HepG2 (cell line): ENCODE data around the gene REPIN1. TPM values are rescaled to one million over a fixed set of nuclear protein-coding genes. Genes with fewer than 3 reads are reported as not detected.

Experiments used
- ATAC-seq: fragments of 200-7000 bp; cut with Tn5 transposase; 3 replicates; pipeline ENCODE4 v1.9.1; 2020; ENCODE audit warnings: mild to moderate bottlenecking, moderate library complexity
- BruUV-seq: library from RNA; stranded (reverse); fragments of 400-500 nt; replicated peaks from 2 replicates; lab custom pipeline; 2021; lab: Mats Ljungman, UMichigan
- CTCF ChIA-PET: fragments of 300-600 bp; formaldehyde crosslinking; extraction: SDS; loops from one replicate; lab custom pipeline; 2021; ENCODE audit warnings: low total read pairs, inconsistent platforms, low intra/inter-chr PET ratio; lab: Yijun Ruan, JAX
- POLR2A ChIA-PET: fragments of 350-600 bp; sonication (Branson Sonifier 250); formaldehyde crosslinking; loops from one replicate; lab custom pipeline; 2020; ENCODE audit warnings: antibody characterized with exemption, inconsistent platforms; lab: Yijun Ruan, JAX
- DNase-seq: peaks from one replicate; pipeline ENCODE4 v3.0.0-alpha.2; 2015; ENCODE audit warnings: low spot score
- FAIRE-seq: peaks from 3 replicates; lab custom pipeline; 2011; peaks lifted over from hg19 to GRCh38; lab: Jason Lieb, UNC
- H2AFZ ChIP-seq: one replicate; pipeline ENCODE4 v1.6.1; 2011; ENCODE audit warnings: low read length, inconsistent platforms
- H3K27ac ChIP-seq: fragments of 300-600 bp; 3 replicates; pipeline ENCODE4 v1.8.0; 2011; ENCODE audit warnings: mixed run types, mild to moderate bottlenecking, mixed read lengths, low read length, inconsistent platforms; ENCODE audit not compliant: insufficient read depth; ENCODE audit errors: extremely low read length
- H3K27me3 ChIP-seq, 2 experiments: fragments of 200-600 bp in 1 of 2; 2 replicates in 1 of 2; 3 replicates in 1 of 2; pipeline versions ENCODE4 v1.6.0 to v1.8.0; 2011; ENCODE audit warnings: low read length in 2 of 2, mild to moderate bottlenecking in 2 of 2, moderate library complexity in 2 of 2, inconsistent platforms in 1 of 2; ENCODE audit not compliant: insufficient read depth in 2 of 2, control insufficient read depth in 1 of 2
- H3K36me3 ChIP-seq, 2 experiments: fragments of 200-600 bp in 1 of 2; replicated peaks in 1 of 2; 2 replicates in 1 of 2; 3 replicates in 1 of 2; pipeline versions ENCODE4 v1.5.1 to v1.8.0; 2011; ENCODE audit warnings: low read length in 2 of 2, inconsistent platforms in 1 of 2; ENCODE audit not compliant: insufficient read depth in 2 of 2, control insufficient read depth in 1 of 2
- H3K4me1 ChIP-seq: 2 replicates; pipeline ENCODE4 v1.5.1; 2012; ENCODE audit warnings: low read length, inconsistent platforms; ENCODE audit not compliant: insufficient read depth
- H3K4me2 ChIP-seq: 2 replicates; pipeline ENCODE4 v1.6.0; 2011; ENCODE audit warnings: low read depth, low read length, inconsistent platforms
- H3K4me3 ChIP-seq, 3 experiments: fragments of 200-600 bp in 1 of 3; sonication (generic), shearing (Covaris generic) in 1 of 3; replicated peaks in 1 of 3; 2 replicates each; pipeline ENCODE4 v1.5.1; 2011 to 2016; ENCODE audit warnings: low read length in 3 of 3, inconsistent platforms in 2 of 3, low read depth in 2 of 3, mild to moderate bottlenecking in 2 of 3, control low read depth in 1 of 3, mixed read lengths in 1 of 3; ENCODE audit not compliant: insufficient read depth in 1 of 3
- H3K79me2 ChIP-seq: one replicate; pipeline ENCODE4 v1.6.1; 2011; ENCODE audit warnings: low read length, inconsistent platforms; ENCODE audit not compliant: insufficient read depth
- H3K9ac ChIP-seq: 2 replicates; pipeline ENCODE4 v1.6.0; 2011; ENCODE audit warnings: mild to moderate bottlenecking, low read depth, low read length, inconsistent platforms; ENCODE audit not compliant: insufficient read depth
- H3K9me3 ChIP-seq: 2 replicates; pipeline ENCODE4 v1.5.1; 2012; ENCODE audit warnings: mild to moderate bottlenecking, low read length
- H4K20me1 ChIP-seq: 2 replicates; pipeline ENCODE4 v1.6.0; 2011; ENCODE audit warnings: inconsistent platforms, mild to moderate bottlenecking, low read length, moderate library complexity; ENCODE audit not compliant: insufficient read depth
- ATF1 ChIP-seq: IDR thresholded peaks from 2 replicates; pipeline ENCODE4 v1.6.1; 2016; ENCODE audit warnings: mild to moderate bottlenecking, control low read depth
- TAF1 ChIP-seq: sonication (generic); formaldehyde crosslinking; IDR thresholded peaks from 2 replicates; pipeline ENCODE4 v1.4.0; 2020; ENCODE audit warnings: missing genetic modification reagents
- TBL1XR1 ChIP-seq: fragments of 150-350 bp; IDR thresholded peaks from 2 replicates; pipeline ENCODE4 v1.6.1; 2014; ENCODE audit warnings: borderline replicate concordance, low read length; ENCODE audit not compliant: partially characterized antibody
- TBX2 ChIP-seq: sonication (generic); formaldehyde crosslinking; IDR thresholded peaks from 2 replicates; pipeline ENCODE4 v1.5.0; 2020; ENCODE audit warnings: missing genetic modification reagents, mild to moderate bottlenecking, borderline replicate concordance
- ZKSCAN5 ChIP-seq: sonication (generic); formaldehyde crosslinking; IDR thresholded peaks from 2 replicates; pipeline ENCODE4 v1.5.1; 2020; ENCODE audit warnings: mild to moderate bottlenecking, missing genetic modification reagents
- ZNF251 ChIP-seq: sonication (generic); formaldehyde crosslinking; IDR thresholded peaks from 2 replicates; pipeline ENCODE4 v1.9.0; 2021; ENCODE audit warnings: mild to moderate bottlenecking, missing genetic modification reagents
- ZNF326 ChIP-seq: sonication (generic); formaldehyde crosslinking; IDR thresholded peaks from 2 replicates; pipeline ENCODE4 v1.4.0; 2020; ENCODE audit warnings: missing genetic modification reagents, borderline replicate concordance
- ZNF33B ChIP-seq: sonication (generic); formaldehyde crosslinking; IDR thresholded peaks from 2 replicates; pipeline ENCODE4 v1.5.1; 2020; ENCODE audit warnings: mild to moderate bottlenecking, missing genetic modification reagents
- ZNF552 ChIP-seq: sonication (generic); formaldehyde crosslinking; IDR thresholded peaks from 2 replicates; pipeline ENCODE4 v1.9.0; 2022; ENCODE audit warnings: missing genetic modification reagents, mild to moderate bottlenecking, borderline replicate concordance
- ZNF607 ChIP-seq: sonication (generic); formaldehyde crosslinking; IDR thresholded peaks from 2 replicates; pipeline ENCODE4 v1.5.1; 2020; ENCODE audit warnings: missing genetic modification reagents, mild to moderate bottlenecking, borderline replicate concordance
- WGBS: methylation state at CpG from one replicate; pipeline ENCODE4 v1.1.6; 2017; ENCODE audit warnings: low lambda C conversion rate; 5-methylcytosine and 5-hydroxymethylcytosine counted together
- in situ Hi-C: cut with HindIII; loops from 2 replicates; pipeline ENCODE4 v1.10.0; 2017; ENCODE audit warnings: low pct_unique_long_range_greater_than_20kb; ENCODE audit not compliant: extremely low pct_ligation_motif_present
- intact Hi-C: fragments of 100-400 bp; cut with micrococcal nuclease; formaldehyde crosslinking; loops from one replicate; pipeline ENCODE4 v1.10.0; 2022; ENCODE audit not compliant: unreplicated experiment
- polyA plus RNA-seq, 8 experiments: library from polyadenylated mRNA; depleted of rRNA in 3 of 8; stranded (reverse) in 7 of 8; unstranded in 1 of 8; fragments of >200 nt; fragmentation: Illumina TruSeq in 4 of 8; extraction: Trizol in 4 of 8; gene quantifications; 2 replicates each; pipeline versions ENCODE4 v1.2.1 to v1.2.3, GENCODE V29; 2011 to 2016; ENCODE audit warnings: low read depth in 4 of 8, missing spikeins in 1 of 8, mixed read lengths in 1 of 8; ENCODE audit not compliant: insufficient read depth in 1 of 8
- total RNA-seq, 5 experiments: library from RNA; depleted of rRNA; stranded (reverse); fragments of >200 nt; fragmentation: Illumina TruSeq; extraction: Trizol; gene quantifications; 2 replicates each; pipeline ENCODE4 v1.2.3, GENCODE V29; 2016; ENCODE audit warnings: low read depth in 1 of 5
- TF ChIP-seq, protein P1 (sequence below): sonication (generic); formaldehyde crosslinking; IDR thresholded peaks from 2 replicates; pipeline ENCODE4 v1.5.0; 2020; ENCODE audit warnings: mild to moderate bottlenecking, missing genetic modification reagents, borderline replicate concordance
- TF ChIP-seq, protein P2 (sequence below): sonication (generic); formaldehyde crosslinking; IDR thresholded peaks from 2 replicates; pipeline ENCODE4 v1.8.0; 2022; ENCODE audit warnings: missing genetic modification reagents, mild to moderate bottlenecking, moderate library complexity, borderline replicate concordance
- TF ChIP-seq, protein P3 (sequence below): sonication (generic); formaldehyde crosslinking; IDR thresholded peaks from 2 replicates; pipeline ENCODE4 v1.4.0; 2020; ENCODE audit warnings: missing genetic modification reagents

Gene REPIN1
- total and polyA plus RNA-seq, 2 of the 13 experiments (the other 11 are each of a cell fraction or from before 2014, with no cell fraction given), result 69.9 to 108 TPM

DNA sequence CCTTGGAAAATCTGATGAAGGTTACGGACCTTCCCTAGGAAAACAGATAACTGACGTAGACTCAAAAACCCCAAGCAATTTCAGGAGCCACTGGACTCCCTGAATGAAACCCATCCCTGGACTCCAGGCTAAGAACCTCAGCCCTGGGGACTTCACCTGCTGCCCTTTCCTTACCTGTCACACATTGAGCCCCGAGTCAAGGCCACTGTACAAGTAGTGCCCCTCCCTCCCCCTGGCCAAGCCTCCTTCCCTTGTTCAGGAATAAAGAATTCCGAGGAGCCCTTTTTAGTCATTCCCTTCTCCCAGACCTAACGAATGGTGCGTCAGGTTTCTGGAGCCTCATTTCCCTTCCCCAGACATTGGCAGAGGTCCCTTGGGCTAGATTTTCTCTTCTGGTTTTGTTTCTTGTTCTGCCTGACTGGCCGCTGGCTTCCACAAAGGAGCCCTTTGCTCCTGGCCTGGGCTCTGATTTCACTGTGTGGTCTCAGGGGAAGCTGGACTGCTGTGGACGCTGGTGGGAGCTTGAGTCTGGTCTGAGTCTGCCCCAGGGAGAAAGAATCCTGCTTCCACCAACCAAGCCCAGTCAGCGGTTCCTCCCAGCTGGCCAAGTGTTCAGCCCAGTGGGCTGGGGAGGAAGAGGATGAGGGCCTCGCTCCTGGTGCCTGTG lies 42.2 kb downstream of the REPIN1 start:
- ChIA-PET POLR2A (interaction anchor here (1.4 kb wide), 1 partner anchor 40 kb away, joined by 3 read pairs; no protein-coding TSS in a partner anchor), CTCF (no interaction called here)
- H3K9me3 ChIP-seq, result no peaks in the 10 kb centered on the region
- H3K4me3 ChIP-seq, result no peak overlapping the region
- H3K79me2 ChIP-seq, result no peaks in the 10 kb centered on the region
- H3K27ac ChIP-seq, result no peak overlapping the region
- WGBS, result 85% methylated on average over 8 of the region's 10 CpGs
- intact Hi-C loops, result no loop called here
- no TSS peak for BruUV-seq
- H3K4me1 ChIP-seq, result peaks cover 51% of the 10 kb centered on the region
- H3K36me3 ChIP-seq, result no peaks in the 10 kb centered on the region
- H4K20me1 ChIP-seq, result no peaks in the 10 kb centered on the region
- FAIRE-seq, result no peak
- no peak for ATAC-seq
- H2AFZ ChIP-seq, result no peak overlapping the region
- no peak for DNase-seq
- H3K27me3 ChIP-seq, result no peaks in the 10 kb centered on the region
- no peak overlapping the region for H3K9ac ChIP-seq
- in situ Hi-C loops, result no loop called here
- no peak overlapping the region for H3K4me2 ChIP-seq
- TF ChIP-seq TAF1 (CRISPR knock-in tag) (no peak), TBX2 (no peak), ZKSCAN5 (CRISPR knock-in tag) (no peak), ATF1 (CRISPR knock-in tag) (no peak), ZNF33B (no peak), ZNF607 (CRISPR knock-in tag) (no peak), ZNF552 (no peak), ZNF251 (CRISPR knock-in tag) (no peak), TBL1XR1 (no peak), ZNF326 (no peak)
- TF ChIP-seq, protein P1, sequence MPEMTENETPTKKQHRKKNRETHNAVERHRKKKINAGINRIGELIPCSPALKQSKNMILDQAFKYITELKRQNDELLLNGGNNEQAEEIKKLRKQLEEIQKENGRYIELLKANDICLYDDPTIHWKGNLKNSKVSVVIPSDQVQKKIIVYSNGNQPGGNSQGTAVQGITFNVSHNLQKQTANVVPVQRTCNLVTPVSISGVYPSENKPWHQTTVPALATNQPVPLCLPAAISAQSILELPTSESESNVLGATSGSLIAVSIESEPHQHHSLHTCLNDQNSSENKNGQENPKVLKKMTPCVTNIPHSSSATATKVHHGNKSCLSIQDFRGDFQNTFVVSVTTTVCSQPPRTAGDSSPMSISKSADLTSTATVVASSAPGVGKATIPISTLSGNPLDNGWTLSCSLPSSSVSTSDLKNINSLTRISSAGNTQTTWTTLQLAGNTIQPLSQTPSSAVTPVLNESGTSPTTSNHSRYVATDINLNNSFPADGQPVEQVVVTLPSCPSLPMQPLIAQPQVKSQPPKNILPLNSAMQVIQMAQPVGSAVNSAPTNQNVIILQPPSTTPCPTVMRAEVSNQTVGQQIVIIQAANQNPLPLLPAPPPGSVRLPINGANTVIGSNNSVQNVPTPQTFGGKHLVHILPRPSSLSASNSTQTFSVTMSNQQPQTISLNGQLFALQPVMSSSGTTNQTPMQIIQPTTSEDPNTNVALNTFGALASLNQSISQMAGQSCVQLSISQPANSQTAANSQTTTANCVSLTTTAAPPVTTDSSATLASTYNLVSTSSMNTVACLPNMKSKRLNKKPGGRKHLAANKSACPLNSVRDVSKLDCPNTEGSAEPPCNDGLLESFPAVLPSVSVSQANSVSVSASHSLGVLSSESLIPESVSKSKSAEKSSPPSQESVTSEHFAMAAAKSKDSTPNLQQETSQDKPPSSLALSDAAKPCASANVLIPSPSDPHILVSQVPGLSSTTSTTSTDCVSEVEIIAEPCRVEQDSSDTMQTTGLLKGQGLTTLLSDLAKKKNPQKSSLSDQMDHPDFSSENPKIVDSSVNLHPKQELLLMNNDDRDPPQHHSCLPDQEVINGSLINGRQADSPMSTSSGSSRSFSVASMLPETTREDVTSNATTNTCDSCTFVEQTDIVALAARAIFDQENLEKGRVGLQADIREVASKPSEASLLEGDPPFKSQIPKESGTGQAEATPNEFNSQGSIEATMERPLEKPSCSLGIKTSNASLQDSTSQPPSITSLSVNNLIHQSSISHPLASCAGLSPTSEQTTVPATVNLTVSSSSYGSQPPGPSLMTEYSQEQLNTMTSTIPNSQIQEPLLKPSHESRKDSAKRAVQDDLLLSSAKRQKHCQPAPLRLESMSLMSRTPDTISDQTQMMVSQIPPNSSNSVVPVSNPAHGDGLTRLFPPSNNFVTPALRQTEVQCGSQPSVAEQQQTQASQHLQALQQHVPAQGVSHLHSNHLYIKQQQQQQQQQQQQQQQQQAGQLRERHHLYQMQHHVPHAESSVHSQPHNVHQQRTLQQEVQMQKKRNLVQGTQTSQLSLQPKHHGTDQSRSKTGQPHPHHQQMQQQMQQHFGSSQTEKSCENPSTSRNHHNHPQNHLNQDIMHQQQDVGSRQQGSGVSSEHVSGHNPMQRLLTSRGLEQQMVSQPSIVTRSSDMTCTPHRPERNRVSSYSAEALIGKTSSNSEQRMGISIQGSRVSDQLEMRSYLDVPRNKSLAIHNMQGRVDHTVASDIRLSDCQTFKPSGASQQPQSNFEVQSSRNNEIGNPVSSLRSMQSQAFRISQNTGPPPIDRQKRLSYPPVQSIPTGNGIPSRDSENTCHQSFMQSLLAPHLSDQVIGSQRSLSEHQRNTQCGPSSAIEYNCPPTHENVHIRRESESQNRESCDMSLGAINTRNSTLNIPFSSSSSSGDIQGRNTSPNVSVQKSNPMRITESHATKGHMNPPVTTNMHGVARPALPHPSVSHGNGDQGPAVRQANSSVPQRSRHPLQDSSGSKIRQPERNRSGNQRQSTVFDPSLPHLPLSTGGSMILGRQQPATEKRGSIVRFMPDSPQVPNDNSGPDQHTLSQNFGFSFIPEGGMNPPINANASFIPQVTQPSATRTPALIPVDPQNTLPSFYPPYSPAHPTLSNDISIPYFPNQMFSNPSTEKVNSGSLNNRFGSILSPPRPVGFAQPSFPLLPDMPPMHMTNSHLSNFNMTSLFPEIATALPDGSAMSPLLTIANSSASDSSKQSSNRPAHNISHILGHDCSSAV (CRISPR knock-in tag), result no peak
- TF ChIP-seq, protein P2, sequence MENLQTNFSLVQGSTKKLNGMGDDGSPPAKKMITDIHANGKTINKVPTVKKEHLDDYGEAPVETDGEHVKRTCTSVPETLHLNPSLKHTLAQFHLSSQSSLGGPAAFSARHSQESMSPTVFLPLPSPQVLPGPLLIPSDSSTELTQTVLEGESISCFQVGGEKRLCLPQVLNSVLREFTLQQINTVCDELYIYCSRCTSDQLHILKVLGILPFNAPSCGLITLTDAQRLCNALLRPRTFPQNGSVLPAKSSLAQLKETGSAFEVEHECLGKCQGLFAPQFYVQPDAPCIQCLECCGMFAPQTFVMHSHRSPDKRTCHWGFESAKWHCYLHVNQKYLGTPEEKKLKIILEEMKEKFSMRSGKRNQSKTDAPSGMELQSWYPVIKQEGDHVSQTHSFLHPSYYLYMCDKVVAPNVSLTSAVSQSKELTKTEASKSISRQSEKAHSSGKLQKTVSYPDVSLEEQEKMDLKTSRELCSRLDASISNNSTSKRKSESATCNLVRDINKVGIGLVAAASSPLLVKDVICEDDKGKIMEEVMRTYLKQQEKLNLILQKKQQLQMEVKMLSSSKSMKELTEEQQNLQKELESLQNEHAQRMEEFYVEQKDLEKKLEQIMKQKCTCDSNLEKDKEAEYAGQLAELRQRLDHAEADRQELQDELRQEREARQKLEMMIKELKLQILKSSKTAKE (CRISPR knock-in tag), result no peak
- TF ChIP-seq, protein P3, sequence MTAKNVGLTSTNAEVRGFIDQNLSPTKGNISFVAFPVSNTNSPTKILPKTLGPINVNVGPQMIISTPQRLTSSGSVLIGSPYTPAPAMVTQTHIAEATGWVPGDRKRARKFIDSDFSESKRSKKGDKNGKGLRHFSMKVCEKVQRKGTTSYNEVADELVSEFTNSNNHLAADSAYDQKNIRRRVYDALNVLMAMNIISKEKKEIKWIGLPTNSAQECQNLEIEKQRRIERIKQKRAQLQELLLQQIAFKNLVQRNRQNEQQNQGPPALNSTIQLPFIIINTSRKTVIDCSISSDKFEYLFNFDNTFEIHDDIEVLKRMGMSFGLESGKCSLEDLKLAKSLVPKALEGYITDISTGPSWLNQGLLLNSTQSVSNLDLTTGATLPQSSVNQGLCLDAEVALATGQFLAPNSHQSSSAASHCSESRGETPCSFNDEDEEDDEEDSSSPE, result no peak
